HCT116 (cell line): ENCODE data around the gene SLC25A13.

ENCODE experiments used
- CTCF ChIP-seq, 3 experiments: fragments of 200-600 bp in 1 of 3; sonication (generic) in 1 of 3; IDR thresholded peaks in 2 of 3; conservative IDR thresholded peaks in 1 of 3; 2 replicates each; pipeline ENCODE4 v1.5.1; 2012 to 2017; ENCODE audit warnings: low read depth in 2 of 3, low read length in 2 of 3, antibody characterized with exemption in 1 of 3, borderline replicate concordance in 1 of 3, control low read depth in 1 of 3, mild to moderate bottlenecking in 1 of 3, mixed read lengths in 1 of 3, mixed run types in 1 of 3, moderate library complexity in 1 of 3; ENCODE audit not compliant: insufficient read depth in 1 of 3
- EGR1 ChIP-seq: IDR thresholded peaks from 2 replicates; pipeline ENCODE4 v1.6.1; 2012; ENCODE audit warnings: low read depth
- EZH2 ChIP-seq: fragments of 200-600 bp; sonication (generic); IDR thresholded peaks from 2 replicates; pipeline ENCODE4 v1.6.1; 2017; ENCODE audit warnings: antibody characterized with exemption, mixed run types
- POLR2AphosphoS5 ChIP-seq: IDR thresholded peaks from 2 replicates; pipeline ENCODE4 v1.6.1; 2011; ENCODE audit warnings: mild to moderate bottlenecking, low read depth, low read length, moderate library complexity

- TF ChIP-seq CTCF (IDR thresholded peaks at IDR 0.05 in 2 of 3, conservative IDR thresholded peaks at IDR 0.05 in 1 of 3; ENCODE audit: borderline replicate concordance in 1 of 3, insufficient read depth in 1 of 3, low read depth in 2 of 3, low read length in 2 of 3) (no peak), EZH2 (no peak), EGR1 (no peak), POLR2AphosphoS5 (no peak)
Measured at GRCh38 chr7:96233084-96233483, 88.8 kb downstream of the SLC25A13 start.
